Bronchial epithelial cell (primary cell): Measurements from ENCODE around the gene SNPH. TPM values are rescaled to one million over a fixed set of nuclear protein-coding genes. Genes with fewer than 3 reads are reported as not detected.

ENCODE experiments used
- DNase-seq: peaks from one replicate; pipeline ENCODE4 v3.0.0-alpha.2; 2010; ENCODE audit warnings: low read depth
- FAIRE-seq: peaks from 2 replicates; lab custom pipeline; 2011; peaks lifted over from hg19 to GRCh38; lab: Jason Lieb, UNC
- H3K27me3 ChIP-seq: 2 replicates; pipeline ENCODE4 v1.5.1; 2011; ENCODE audit warnings: low read length; ENCODE audit not compliant: control insufficient read depth, insufficient read depth
- H3K36me3 ChIP-seq: 2 replicates; pipeline ENCODE4 v1.5.1; 2011; ENCODE audit warnings: low read length; ENCODE audit not compliant: control insufficient read depth, insufficient read depth
- H3K4me3 ChIP-seq: 2 replicates; pipeline ENCODE4 v1.5.1; 2011; ENCODE audit warnings: mild to moderate bottlenecking, low read depth, low read length, control low read depth
- total RNA-seq: library from RNA; depleted of rRNA; stranded (reverse); fragments of >200 nt; gene quantifications from 2 replicates; pipeline ENCODE4 v1.2.1, GENCODE V29; 2014
- TF ChIP-seq, protein P1 (sequence below): IDR thresholded peaks from 2 replicates; pipeline ENCODE4 v1.5.1; 2011; ENCODE audit warnings: mild to moderate bottlenecking, moderate library complexity, low read length, control low read depth, inconsistent platforms; ENCODE audit not compliant: insufficient read depth, severe bottlenecking

Gene SNPH
- total RNA-seq, 1 donor from 2014 or later = 1.8 TPM

GRCh38 chr20:1281279-1282057, 15.4 kb downstream of the SNPH start:
- Histone ChIP-seq H3K4me3 (no peak overlapping the region), H3K27me3 (no peaks in the 10 kb centered on the region), H3K36me3 (no peaks in the 10 kb centered on the region)
- TF ChIP-seq, protein P1, sequence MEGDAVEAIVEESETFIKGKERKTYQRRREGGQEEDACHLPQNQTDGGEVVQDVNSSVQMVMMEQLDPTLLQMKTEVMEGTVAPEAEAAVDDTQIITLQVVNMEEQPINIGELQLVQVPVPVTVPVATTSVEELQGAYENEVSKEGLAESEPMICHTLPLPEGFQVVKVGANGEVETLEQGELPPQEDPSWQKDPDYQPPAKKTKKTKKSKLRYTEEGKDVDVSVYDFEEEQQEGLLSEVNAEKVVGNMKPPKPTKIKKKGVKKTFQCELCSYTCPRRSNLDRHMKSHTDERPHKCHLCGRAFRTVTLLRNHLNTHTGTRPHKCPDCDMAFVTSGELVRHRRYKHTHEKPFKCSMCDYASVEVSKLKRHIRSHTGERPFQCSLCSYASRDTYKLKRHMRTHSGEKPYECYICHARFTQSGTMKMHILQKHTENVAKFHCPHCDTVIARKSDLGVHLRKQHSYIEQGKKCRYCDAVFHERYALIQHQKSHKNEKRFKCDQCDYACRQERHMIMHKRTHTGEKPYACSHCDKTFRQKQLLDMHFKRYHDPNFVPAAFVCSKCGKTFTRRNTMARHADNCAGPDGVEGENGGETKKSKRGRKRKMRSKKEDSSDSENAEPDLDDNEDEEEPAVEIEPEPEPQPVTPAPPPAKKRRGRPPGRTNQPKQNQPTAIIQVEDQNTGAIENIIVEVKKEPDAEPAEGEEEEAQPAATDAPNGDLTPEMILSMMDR = no peak
- FAIRE-seq (no peak), DNase-seq (no peak)

- no peak for FAIRE-seq
- TF ChIP-seq, protein P1 = no peak
- no peaks in the 10 kb centered on the region for H3K27me3 ChIP-seq
These were observed 16.9 kb downstream of the SNPH start for GRCh38 chr20:1282966-1283365.

DNA sequence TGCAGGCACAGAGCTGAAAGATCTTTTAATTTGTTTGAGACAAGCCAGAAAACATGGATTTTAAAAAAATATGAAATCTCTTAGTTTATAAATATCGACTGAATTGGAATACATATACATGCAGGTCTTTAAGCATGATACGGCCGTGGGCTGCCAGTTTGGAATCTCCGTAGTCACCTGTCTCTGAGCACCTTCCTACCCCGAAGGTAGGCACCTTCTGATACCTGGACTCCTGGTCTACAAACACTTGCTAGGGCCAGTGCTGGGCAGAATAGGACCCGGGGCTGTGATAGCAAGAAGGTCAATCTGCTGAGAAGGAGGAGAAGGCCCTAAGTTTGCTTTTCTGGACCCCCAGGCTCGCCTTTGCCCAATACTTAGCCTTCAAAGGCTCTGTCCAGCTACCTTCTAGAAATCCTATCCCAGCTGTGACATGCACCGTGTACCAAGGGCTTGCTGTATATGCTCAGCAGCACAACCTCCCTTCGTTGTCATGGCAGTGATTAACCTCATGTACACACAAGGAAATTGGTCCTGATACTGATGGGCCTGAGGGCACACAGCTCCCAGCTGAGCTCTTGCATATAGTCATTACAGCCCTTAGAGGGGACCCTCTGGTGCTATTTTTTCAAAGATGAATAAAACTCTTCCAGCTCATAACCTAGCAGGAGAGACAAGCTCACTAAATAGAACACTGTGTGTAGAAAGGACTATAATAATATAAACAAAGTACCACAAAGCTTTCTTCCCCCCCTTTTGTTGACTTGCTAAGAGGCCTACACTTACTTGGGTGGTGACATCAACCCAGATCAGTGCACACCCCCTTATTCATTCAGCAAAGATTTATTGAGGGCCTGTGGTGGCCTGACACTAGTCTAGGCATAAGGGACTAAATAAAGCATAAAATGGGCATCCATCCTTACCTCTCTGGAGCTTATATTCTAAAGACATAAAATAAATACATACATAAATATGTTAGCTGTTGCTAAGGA, 17.7 kb downstream of the SNPH start:
- TF ChIP-seq, protein P1 = no peak
- no peak for FAIRE-seq
- no peak overlapping the region for H3K4me3 ChIP-seq
- no peak for DNase-seq
- no peaks in the 10 kb centered on the region for H3K27me3 ChIP-seq
- H3K36me3 ChIP-seq = no peaks in the 10 kb centered on the region

More at GRCh38 chr20:1282966-1283365, 16.9 kb downstream of the SNPH start:
- H3K4me3 ChIP-seq = no peak overlapping the region
- H3K36me3 ChIP-seq = no peaks in the 10 kb centered on the region
- no peak for DNase-seq

GRCh38 chr20:1286267-1287024, 20.4 kb downstream of the SNPH start:
- Histone ChIP-seq H3K4me3 (no peak overlapping the region), H3K27me3 (no peaks in the 10 kb centered on the region), H3K36me3 (no peaks in the 10 kb centered on the region)
- TF ChIP-seq, protein P1 = no peak
- DNase-seq (no peak), FAIRE-seq (no peak)

DNA sequence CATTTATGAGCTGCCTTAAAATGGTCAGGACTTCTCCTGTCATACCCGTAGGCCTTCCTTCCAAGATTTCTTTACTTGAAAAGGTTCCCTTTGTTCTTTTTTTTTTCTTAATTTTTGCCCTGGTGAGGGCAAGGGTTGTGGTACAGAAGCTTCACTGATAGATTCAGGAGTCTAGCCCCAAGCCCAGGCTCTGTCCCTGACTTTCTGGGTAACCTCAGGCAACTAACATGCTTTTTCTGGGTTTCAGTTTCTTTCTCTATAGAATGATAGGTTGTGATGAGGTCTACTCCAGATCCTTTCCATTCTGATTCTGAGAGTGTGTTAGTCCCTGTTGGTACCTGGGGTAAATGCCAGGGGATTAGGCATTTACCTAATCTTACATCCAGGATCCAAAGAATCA, 21.2 kb downstream of the SNPH start:
- no peak for FAIRE-seq
- DNase-seq = no peak

More for the DNA sequence above, 21.2 kb downstream of the SNPH start:
- TF ChIP-seq, protein P1 = no peak
- Histone ChIP-seq H3K4me3 (no peak overlapping the region), H3K27me3 (no peaks in the 10 kb centered on the region), H3K36me3 (no peaks in the 10 kb centered on the region)
